Measurements from ENCODE around the gene BRD2. TPM values are rescaled to one million over a fixed set of nuclear protein-coding genes. Genes with fewer than 3 reads are reported as not detected.

Gene BRD2
- total RNA-seq, 4 donors from 2014 or later: 110 to 152 (median 132) TPM

- intact Hi-C loops (cut with DNase I): no loop called here
- DNase-seq: no peak
- no peak for TF ChIP-seq CTCF (IDR thresholded peaks at IDR 0.05)
- TF ChIP-seq POLR2A (IDR thresholded peaks at IDR 0.05): no peak
- no peaks in the 10 kb centered on the region for H3K27me3 ChIP-seq
- H3K9me3 ChIP-seq: no peaks in the 10 kb centered on the region
- no peak overlapping the region for H3K4me3 ChIP-seq
- H3K36me3 ChIP-seq: no peaks in the 10 kb centered on the region
- H3K4me1 ChIP-seq: peaks cover 4 to 45% (median 15%) of the 10 kb centered on the region in 3 donors
- no peak overlapping the region for H3K27ac ChIP-seq
- WGBS, 2 donors: 84 to 85% methylated on average over 4 to 5 of the region's 5 CpGs
Observed at GRCh38 chr6:32964776-32965175, 3.6 kb upstream of the BRD2 start.

DNA sequence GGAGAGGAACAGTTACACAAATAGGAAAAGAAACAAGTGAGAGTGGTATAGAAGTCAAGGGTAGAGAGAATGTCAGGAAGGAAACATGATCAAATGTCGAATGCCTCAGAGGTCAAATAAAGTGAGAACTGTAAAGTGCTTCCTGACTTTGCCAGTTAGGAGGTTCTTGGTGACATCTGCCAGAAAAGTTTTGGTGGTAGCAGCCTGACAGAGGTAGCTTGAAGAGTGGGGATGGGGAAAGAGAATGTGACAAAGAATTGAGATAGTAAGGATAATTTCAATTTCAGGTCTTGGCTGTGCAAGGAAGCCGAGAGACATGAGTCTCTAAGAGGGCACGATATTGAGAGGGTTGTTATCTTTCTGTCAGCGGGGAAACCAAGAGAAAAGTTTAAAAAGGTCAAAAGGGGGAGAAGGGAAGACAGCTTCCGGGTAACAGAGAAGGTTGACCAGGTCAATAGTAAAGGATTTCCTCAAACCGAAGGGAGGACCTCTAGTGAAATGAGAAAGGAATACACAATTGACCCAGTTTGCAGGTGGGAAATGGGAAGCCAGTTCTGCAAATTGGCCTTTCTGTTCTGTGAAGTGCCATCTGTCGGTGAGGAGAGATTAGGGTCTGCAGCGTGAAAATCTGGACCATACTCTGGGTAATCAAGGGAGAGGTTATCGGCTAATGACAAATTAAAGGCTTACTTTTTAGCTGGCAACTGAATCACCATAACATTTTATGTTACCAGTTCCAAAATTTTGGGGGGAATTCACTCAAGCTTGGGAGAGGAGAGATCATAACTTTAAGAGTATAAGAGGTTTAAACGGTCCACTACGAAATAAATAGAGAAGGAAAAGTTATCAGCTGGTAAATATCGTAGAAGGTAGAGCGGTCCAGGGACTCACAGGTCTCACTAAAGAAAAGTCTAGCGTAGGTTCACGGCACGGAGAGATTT, 973 bp upstream of the BRD2 start:
- intact Hi-C loops (cut with DNase I): no loop called here
- Histone ChIP-seq H3K4me1 (peaks cover 4 to 45% (median 15%) of the 10 kb centered on the region in 3 donors), H3K36me3 (peaks cover 1 to 3% (median 3%) of the 10 kb centered on the region in 3 donors), H3K4me3 (peak overlapping the region; percentile 71 to 92 (median 89)), H3K27ac (peak overlapping the region; percentile 93 to 100 (median 100)), H3K27me3 (no peaks in the 10 kb centered on the region), H3K9me3 (no peaks in the 10 kb centered on the region)
- TF ChIP-seq POLR2A (IDR thresholded peaks at IDR 0.05) (no peak), CTCF (IDR thresholded peaks at IDR 0.05) (peak in 5 of 6 experiments; percentile 17 to 48 (median 48))
- DNase-seq: no peak
- 3 to 5% methylated on average over 16 of the region's 16 CpGs for WGBS, 2 donors

GRCh38 chr6:32968867-32969684, 682 bp downstream of the BRD2 start:
- H3K27me3 ChIP-seq: no peaks in the 10 kb centered on the region
- peaks cover 10 to 12% (median 10%) of the 10 kb centered on the region in 3 donors for H3K36me3 ChIP-seq
- TF ChIP-seq POLR2A (IDR thresholded peaks at IDR 0.05) (peak in 1 of 4 donors; percentile 58), CTCF (IDR thresholded peaks at IDR 0.05) (no peak)
- peak overlapping the region; percentile 93 to 100 (median 100) for H3K27ac ChIP-seq
- intact Hi-C loops (cut with DNase I): no loop called here
- 0% methylated on average over 9 to 15 of the region's 40 CpGs for WGBS, 2 donors
- H3K4me3 ChIP-seq: peak overlapping the region; percentile 71 to 92 (median 89)
- peaks cover 4 to 35% (median 15%) of the 10 kb centered on the region in 3 donors for H3K4me1 ChIP-seq
- DNase-seq: no peak
- H3K9me3 ChIP-seq: no peaks in the 10 kb centered on the region

- intact Hi-C loops (cut with DNase I): no loop called here
- no peak for DNase-seq
- H3K9me3 ChIP-seq: no peaks in the 10 kb centered on the region
- no peaks in the 10 kb centered on the region for H3K27me3 ChIP-seq
- peak; percentile 25 to 85 (median 59) for TF ChIP-seq CTCF (IDR thresholded peaks at IDR 0.05)
- peak in 2 of 4 donors; percentile 32 to 65 for TF ChIP-seq POLR2A (IDR thresholded peaks at IDR 0.05)
- WGBS, 2 donors: 0% methylated on average over 9 to 13 of the region's 19 CpGs
- H3K27ac ChIP-seq: peak overlapping the region; percentile 93 to 100 (median 100)
- peak overlapping the region; percentile 71 to 92 (median 89) for H3K4me3 ChIP-seq
- H3K36me3 ChIP-seq: peaks cover 10 to 20% (median 14%) of the 10 kb centered on the region in 3 donors
- peaks cover 4 to 35% (median 19%) of the 10 kb centered on the region in 3 donors for H3K4me1 ChIP-seq
Observed at GRCh38 chr6:32969685-32970412, 1.5 kb downstream of the BRD2 start.

Measured in esophagus squamous epithelium (tissue), 5 donors.